Right renal cortex interstitium (tissue), 3 donors: ENCODE measurements around the gene AHDC1. TPM values are rescaled to one million over a fixed set of nuclear protein-coding genes. Genes with fewer than 3 reads are reported as not detected.

Experiments
- DNase-seq, 3 donors: peaks; one replicate each; pipeline ENCODE4 v3.0.0-alpha.2; 2013; ENCODE audit warnings: low read depth in 3 of 3, low spot score in 2 of 3
- polyA plus RNA-seq, 3 donors: library from polyadenylated mRNA; unstranded; fragments of 120-200 nt; gene quantifications; one replicate each; pipeline ENCODE4 v1.2.1, GENCODE V29; 2013; ENCODE audit not compliant: insufficient read length in 3 of 3

AHDC1 gene
- polyA plus RNA-seq, 3 donors: 31.7 to 36.1 (median 36.1) TPM

DNA sequence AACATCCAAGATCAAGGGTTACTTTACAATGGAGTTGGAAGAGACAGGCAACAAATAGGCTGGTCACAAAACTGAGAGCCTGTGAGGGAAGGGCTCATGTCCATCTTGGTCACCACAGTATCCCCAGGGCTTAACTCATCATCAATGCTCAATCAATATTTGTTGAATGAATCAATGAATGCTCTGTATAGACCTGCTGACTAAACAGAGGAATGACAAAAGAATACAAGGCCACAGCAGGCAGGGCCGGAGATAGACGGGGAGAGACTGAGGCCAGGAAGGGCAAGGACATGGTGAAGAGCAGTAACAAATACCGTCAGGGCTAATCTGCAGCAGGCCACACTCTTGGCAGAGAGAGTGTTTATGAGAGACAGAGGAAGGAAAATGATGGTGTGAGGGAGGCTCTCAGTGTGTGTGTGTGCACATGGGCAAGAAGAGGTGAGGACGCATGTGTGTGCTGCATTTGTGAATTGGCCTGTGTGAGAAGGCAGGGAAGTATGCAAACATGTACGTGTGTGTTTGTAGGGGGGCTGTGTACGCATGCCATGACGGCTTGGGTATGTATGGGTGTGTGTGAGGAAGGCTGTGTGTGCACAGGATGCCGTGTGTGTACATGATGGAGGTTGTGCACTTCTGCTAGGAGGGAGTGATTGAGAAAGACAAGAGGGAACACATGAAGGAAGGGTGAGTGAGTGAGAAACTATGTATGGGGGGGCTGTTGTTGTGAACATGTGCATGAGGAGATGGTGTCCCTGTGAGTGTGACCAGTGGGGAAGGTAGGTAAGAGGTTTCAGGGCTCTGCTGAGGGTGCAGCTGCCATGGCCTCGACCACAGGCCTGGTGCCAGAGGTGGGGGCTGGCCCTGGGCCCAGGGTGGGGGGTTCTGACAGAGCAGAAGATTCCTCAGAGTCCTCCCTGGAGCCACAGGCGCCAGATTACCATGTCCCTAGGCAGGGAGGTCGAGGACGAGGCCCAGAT is 15.4 kb downstream of the AHDC1 start:
- DNase-seq: no peak

- DNase-seq: no peak
These were observed 18.3 kb downstream of the AHDC1 start for GRCh38 chr1:27585684-27586083.

DNA sequence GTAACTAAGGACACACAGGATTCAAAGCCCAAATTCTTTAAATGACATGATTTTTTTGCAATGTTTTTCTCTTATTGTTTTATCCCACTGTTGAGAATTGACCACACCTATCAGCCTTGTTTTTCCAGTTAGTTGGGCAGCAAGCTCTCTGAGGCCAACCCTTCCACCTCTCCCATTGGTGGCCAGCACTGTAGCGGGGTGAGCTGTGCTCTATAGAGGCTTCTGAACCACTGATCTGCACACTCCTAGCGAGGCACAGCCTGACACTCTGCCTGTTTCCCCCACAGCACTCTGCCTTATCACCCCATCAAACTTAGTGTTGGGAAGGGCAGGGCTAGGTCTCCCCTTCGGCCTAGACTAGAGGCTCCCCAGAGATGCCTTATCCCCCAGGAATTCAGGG is 19.5 kb downstream of the AHDC1 start:
- DNase-seq: no peak

DNA sequence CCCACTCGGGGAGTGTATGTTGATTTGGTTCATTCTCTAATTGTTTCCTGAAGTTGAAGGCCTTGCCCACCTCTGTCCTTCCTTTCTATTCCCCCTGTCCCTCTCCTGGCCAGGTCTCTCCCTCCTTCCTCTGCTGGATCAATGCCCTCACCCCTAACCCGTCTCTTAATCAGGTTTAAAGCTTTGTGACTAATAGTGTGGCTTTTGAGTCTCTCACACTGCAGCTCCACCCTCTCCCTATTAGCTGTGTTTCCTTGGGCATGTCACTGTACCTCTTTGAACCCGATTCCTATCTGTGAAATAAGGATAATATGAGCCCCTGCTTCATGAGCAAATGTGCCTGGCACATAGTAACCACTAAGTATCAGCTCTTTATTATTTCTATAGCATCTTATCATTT is 20.5 kb downstream of the AHDC1 start:
- no peak for DNase-seq

GRCh38 chr1:27581823-27582243 is 22.1 kb downstream of the AHDC1 start:
- DNase-seq: no peak

DNA sequence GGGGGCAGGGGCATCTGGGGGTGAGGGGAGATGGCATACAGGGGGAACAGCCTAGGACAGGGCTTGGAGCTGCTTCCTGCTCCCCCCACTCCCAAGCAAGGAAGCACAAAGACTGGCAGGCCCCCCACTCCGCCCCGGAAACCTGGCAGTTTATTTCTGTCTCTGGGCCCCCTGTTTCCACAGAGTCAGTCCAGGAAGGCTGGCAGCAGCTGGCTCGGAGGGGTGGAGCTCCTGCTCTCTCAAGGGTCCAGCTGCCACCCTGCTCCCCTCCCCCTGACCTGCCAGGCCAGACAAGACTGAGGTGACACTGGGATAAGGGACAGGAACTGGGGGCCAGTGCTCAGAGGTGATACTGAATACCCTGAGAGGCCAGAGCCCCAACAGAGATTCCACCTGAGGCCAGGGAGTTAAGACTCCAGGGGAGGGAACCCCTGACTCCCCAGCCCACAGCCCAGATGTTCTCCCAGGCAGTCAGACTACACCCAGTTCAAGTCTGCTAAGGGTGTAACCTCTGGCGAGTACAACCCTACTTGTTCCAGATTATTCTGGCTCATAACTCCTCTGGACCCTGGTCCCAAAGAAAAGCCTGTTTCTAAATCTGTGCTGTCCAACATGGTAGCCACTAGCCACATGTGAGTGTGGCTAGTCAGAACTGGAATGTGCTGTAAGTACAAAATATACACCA is 26.3 kb downstream of the AHDC1 start:
- no peak for DNase-seq

DNA sequence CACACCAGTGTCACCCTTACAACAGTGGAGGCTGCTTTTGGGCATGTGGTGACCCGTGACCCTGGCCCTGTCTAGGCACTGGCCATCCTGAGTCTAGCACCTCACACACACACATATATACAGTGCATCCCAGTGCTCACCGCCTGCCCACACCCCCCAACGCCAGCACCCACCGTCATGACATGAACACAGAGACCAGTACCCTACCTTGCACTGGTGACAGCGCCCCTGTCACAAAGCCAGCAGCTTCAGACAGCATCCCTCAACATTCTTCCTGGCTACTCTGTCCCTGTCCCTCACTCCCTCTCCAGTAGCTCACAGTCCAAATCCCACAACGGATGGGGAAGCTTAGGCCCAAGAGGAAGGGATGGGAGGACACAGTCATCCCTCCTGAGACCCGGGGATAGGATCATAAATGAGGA is 27.1 kb downstream of the AHDC1 start:
- DNase-seq: no peak

- no peak for DNase-seq
These were observed 28.1 kb downstream of the AHDC1 start for GRCh38 chr1:27575840-27576331.

GRCh38 chr1:27574871-27575831 is 28.8 kb downstream of the AHDC1 start:
- no peak for DNase-seq

DNA sequence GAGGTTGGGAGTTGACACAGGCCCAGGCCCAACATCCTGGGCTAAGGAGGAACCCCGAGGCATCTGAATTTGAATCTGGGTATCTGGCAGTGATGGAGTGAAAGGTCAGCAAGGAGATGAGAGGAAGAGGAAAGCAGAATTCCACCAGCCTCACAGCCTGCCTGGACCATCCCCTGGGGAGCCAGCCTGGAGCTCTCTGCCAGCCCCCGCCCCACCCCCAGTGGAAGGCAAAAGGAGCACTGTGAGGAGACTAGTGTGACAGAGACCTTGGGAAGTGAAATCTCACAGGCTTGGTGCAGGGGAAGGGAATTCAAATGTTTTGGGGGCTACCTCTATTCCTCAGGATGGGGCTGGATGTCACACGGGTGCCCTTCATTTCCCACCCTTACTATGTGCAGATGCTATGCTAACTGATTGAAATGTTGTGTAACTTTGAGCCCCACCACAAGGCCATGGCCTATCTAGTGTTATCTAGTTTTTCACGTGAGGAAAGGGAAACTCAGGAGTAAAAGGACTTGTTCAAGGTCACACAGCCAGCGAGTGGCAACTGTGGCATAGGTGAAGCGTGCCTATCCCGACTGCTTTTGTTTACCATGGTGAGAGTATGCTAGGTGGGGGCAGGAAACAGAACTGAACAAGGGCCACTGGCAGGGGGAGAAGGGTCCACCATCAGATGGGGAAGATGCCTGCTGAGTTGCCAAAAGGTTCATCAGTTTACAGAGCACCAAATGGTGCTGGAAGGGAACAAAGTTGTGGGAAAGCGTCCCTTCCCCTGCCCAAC is 29.8 kb downstream of the AHDC1 start:
- DNase-seq: no peak

GRCh38 chr1:27572679-27573426 is 31.1 kb downstream of the AHDC1 start:
- no peak for DNase-seq

GRCh38 chr1:27572019-27572678 is 31.8 kb downstream of the AHDC1 start:
- DNase-seq: no peak

- no peak for DNase-seq
These were observed 32.4 kb downstream of the AHDC1 start for GRCh38 chr1:27571439-27572018.

DNA sequence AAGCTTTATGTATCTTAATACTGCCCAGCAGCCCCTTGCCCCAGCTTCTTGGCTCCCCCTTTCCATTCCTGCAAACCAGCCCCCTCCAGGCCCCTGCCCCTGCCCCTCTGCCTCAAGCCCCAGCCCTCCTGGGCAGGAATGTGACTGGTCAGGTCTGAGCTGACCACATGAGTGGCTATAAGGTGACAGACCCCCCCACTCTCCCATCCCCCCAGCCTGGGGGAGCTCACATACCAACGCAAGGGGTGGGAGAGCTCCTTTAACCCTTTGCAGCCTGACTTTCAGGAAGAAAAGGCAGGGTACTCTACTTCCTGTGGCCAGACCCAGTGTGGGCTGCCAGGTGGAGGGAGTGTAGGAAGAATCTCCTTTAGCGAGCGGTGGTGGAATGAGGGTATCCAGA is 33.2 kb downstream of the AHDC1 start:
- no peak for DNase-seq

DNA sequence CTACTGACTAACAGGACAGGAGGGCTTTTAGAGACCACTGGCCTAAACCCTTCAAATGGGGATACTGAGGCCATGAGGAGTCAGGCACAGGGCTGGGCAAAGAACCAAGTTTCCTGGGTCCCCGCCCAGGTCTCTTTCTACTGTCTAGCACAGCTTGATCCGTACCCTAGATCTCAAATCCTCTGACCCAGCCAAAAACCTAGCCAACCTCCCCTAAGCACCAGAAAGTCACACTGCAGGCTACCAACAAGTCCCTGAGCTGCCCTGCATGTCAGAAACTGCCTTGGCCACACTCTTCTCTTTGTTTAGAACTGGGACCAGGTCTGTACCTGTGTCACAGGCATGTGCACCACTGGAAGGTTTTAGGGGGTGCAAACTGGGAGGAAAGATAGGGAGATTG is 33.6 kb downstream of the AHDC1 start:
- no peak for DNase-seq

GRCh38 chr1:27569506-27570291 is 34.2 kb downstream of the AHDC1 start:
- DNase-seq: no peak

GRCh38 chr1:27569088-27569460 is 34.9 kb downstream of the AHDC1 start:
- DNase-seq: no peak
